HG03095 (cell line): Measurements from ENCODE around the gene CCDC88C.

Experiments used
- ATAC-seq: cut with Tn5 transposase; IDR thresholded peaks from one replicate; pipeline ENCODE4 v1.9.1; 2021; ENCODE audit warnings: moderate library complexity; ENCODE audit not compliant: unreplicated experiment

Gene CCDC88C

GRCh38 chr14:91397965-91398591, 19.5 kb downstream of the CCDC88C start:
- no peak for ATAC-seq

GRCh38 chr14:91396959-91397815, 20.4 kb downstream of the CCDC88C start:
- ATAC-seq = peak; percentile 64

GRCh38 chr14:91396013-91396660, 21.5 kb downstream of the CCDC88C start:
- no peak for ATAC-seq

GRCh38 chr14:91395466-91395865, 22.2 kb downstream of the CCDC88C start:
- ATAC-seq = no peak

GRCh38 chr14:91394105-91395081, 23.2 kb downstream of the CCDC88C start:
- no peak for ATAC-seq

- ATAC-seq = no peak
Observed at GRCh38 chr14:91392623-91393303, 24.9 kb downstream of the CCDC88C start.

- no peak for ATAC-seq
Observed at GRCh38 chr14:91390165-91390778, 27.3 kb downstream of the CCDC88C start.

GRCh38 chr14:91389150-91389549, 28.5 kb downstream of the CCDC88C start:
- ATAC-seq = no peak

GRCh38 chr14:91388551-91388975, 29.1 kb downstream of the CCDC88C start:
- ATAC-seq = peak; percentile 62

- ATAC-seq = no peak
Observed at GRCh38 chr14:91387951-91388381, 29.7 kb downstream of the CCDC88C start.

GRCh38 chr14:91387169-91387835, 30.3 kb downstream of the CCDC88C start:
- ATAC-seq = no peak

GRCh38 chr14:91385697-91386096, 31.9 kb downstream of the CCDC88C start:
- no peak for ATAC-seq

GRCh38 chr14:91385224-91385623, 32.4 kb downstream of the CCDC88C start:
- ATAC-seq = no peak

- no peak for ATAC-seq
Observed at GRCh38 chr14:91383439-91383838, 34.2 kb downstream of the CCDC88C start.

GRCh38 chr14:91381801-91382670, 35.6 kb downstream of the CCDC88C start:
- no peak for ATAC-seq

GRCh38 chr14:91380610-91381371, 36.8 kb downstream of the CCDC88C start:
- ATAC-seq = no peak

- ATAC-seq = no peak
Observed at GRCh38 chr14:91380123-91380522, 37.5 kb downstream of the CCDC88C start.
